Measurements from ENCODE around the gene RPL36AL. TPM values are rescaled to one million over a fixed set of nuclear protein-coding genes. Genes with fewer than 3 reads are reported as not detected.
"Not testable (repeated sequence)": the region's sequence is repeated elsewhere in the genome, so short reads cannot be mapped to it uniquely, and the experiment has no call there.

The RPL36AL gene
- total RNA-seq, 1 donor from 2014 or later: 112 TPM

GRCh38 chr14:49622022-49622607, 1.7 kb upstream of the RPL36AL start:
- DNase-seq (no peak), ATAC-seq (ENCODE audit: poor library complexity) (no peak)
- intact Hi-C loops (cut with DNase I): no loop called here

DNA sequence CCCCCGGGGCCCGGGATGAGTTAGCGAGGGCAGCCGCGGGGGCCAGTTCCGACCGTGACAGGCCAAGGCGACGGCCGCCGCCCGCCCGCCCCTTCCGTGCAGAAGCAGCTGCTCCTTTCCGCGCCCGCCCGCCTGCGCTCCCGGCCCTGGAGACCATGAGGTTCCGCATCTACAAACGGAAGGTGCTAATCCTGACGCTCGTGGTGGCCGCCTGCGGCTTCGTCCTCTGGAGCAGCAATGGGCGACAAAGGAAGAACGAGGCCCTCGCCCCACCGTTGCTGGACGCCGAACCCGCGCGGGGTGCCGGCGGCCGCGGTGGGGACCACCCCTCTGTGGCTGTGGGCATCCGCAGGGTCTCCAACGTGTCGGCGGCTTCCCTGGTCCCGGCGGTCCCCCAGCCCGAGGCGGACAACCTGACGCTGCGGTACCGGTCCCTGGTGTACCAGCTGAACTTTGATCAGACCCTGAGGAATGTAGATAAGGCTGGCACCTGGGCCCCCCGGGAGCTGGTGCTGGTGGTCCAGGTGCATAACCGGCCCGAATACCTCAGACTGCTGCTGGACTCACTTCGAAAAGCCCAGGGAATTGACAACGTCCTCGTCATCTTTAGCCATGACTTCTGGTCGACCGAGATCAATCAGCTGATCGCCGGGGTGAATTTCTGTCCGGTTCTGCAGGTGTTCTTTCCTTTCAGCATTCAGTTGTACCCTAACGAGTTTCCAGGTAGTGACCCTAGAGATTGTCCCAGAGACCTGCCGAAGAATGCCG, 872 bp upstream of the RPL36AL start:
- peak; percentile 73 for ATAC-seq (ENCODE audit: poor library complexity)
- DNase-seq: peak; percentile 89
- intact Hi-C loops (cut with DNase I): no loop called here

DNA sequence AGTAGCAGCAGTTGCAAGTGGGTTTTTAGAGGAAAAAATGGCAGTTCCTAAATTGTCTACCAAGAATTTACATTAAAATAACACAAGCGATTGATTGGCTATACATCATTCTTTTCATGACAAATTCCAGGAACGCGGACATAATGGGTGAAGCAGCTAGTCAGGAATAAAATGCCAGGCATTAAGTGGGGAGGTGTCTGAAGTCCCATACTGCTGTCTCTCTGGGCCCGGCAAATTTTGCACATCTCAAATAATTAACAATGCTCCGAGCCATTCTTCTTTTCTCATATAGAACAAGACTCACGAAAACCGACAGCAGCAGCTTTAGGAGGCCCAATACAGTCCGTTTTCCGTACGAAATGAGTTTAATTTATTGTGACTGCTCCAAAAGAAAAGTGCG, 696 bp downstream of the RPL36AL start:
- ATAC-seq (ENCODE audit: poor library complexity): no peak
- no peak for DNase-seq
- intact Hi-C loops (cut with DNase I): no loop called here

GRCh38 chr14:49619273-49619672, 1.2 kb downstream of the RPL36AL start:
- intact Hi-C loops (cut with DNase I); ATAC-seq (ENCODE audit: poor library complexity); DNase-seq: not testable (repeated sequence)

GRCh38 chr14:49617852-49618519, 2.4 kb downstream of the RPL36AL start:
- intact Hi-C loops (cut with DNase I): no loop called here
- no peak for ATAC-seq (ENCODE audit: poor library complexity)
- DNase-seq: no peak

GRCh38 chr14:49615776-49616175, 4.7 kb downstream of the RPL36AL start:
- intact Hi-C loops (cut with DNase I): no loop called here
- ATAC-seq (ENCODE audit: poor library complexity) (no peak), DNase-seq (no peak)

GRCh38 chr14:49614196-49614595, 6.2 kb downstream of the RPL36AL start:
- ATAC-seq (ENCODE audit: poor library complexity) (no peak), DNase-seq (no peak)
- intact Hi-C loops (cut with DNase I): no loop called here

GRCh38 chr14:49612671-49613070, 7.8 kb downstream of the RPL36AL start:
- intact Hi-C loops (cut with DNase I): no loop called here
- ATAC-seq (ENCODE audit: poor library complexity) (no peak), DNase-seq (peak; percentile 4)

GRCh38 chr14:49612251-49612650, 8.2 kb downstream of the RPL36AL start:
- ATAC-seq (ENCODE audit: poor library complexity): no peak
- DNase-seq: no peak
- intact Hi-C loops (cut with DNase I): no loop called here

DNA sequence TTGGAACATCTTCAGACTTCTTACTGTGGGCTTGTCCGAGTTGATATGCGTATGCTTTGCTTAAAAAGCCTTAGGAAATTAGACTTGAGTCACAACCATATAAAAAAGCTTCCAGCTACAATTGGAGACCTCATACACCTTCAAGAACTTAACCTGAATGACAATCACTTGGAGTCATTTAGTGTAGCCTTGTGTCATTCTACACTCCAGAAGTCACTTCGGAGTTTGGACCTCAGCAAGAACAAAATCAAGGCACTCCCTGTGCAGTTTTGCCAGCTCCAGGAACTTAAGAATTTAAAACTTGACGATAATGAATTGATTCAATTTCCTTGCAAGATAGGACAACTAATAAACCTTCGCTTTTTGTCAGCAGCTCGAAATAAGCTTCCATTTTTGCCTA, 12.8 kb downstream of the RPL36AL start:
- intact Hi-C loops (cut with DNase I): no loop called here

GRCh38 chr14:49598485-49599300, 21.7 kb downstream of the RPL36AL start, which contains the start of gene LRR1:
LRR1 (plus strand) TSS chr14:49598940; CDS start chr14:49599021, 81 bp downstream.
- ATAC-seq (ENCODE audit: poor library complexity) (peak; percentile 94), DNase-seq (peak; percentile 91)
- intact Hi-C loops (cut with DNase I): no loop called here

More for the DNA sequence above, 12.8 kb downstream of the RPL36AL start:
- ATAC-seq (ENCODE audit: poor library complexity) (no peak), DNase-seq (no peak)

GRCh38 chr14:49598189-49598484, 22.3 kb downstream of the RPL36AL start:
- ATAC-seq (ENCODE audit: poor library complexity) (peak; percentile 34), DNase-seq (no peak)
- intact Hi-C loops (cut with DNase I): no loop called here

- ATAC-seq (ENCODE audit: poor library complexity): peak; percentile 29
- intact Hi-C loops (cut with DNase I): no loop called here
- no peak for DNase-seq
These were observed 25.9 kb downstream of the RPL36AL start for GRCh38 chr14:49594347-49595091.

DNA sequence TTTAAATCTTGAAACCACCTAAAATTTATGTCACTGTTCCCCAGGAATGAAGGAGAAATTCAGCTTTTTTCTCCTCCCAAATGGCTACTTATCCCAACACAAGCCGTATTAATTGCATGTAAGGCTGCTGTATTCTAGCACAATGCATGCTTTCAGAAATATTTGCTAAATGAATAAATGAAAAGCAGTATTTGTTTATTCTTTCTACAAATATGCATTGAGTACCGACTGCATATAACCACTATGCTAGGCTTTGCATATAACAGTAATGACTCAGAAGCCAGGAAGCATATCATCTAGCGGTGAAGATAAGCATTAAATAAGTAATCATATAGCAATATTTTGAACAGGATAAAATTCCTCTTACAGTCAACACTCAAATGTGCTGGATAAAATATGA, 27.4 kb downstream of the RPL36AL start:
- intact Hi-C loops (cut with DNase I): no loop called here
- DNase-seq (no peak), ATAC-seq (ENCODE audit: poor library complexity) (no peak)

- DNase-seq (no peak), ATAC-seq (ENCODE audit: poor library complexity) (no peak)
- intact Hi-C loops (cut with DNase I): no loop called here
These were observed 31.0 kb downstream of the RPL36AL start for GRCh38 chr14:49589387-49589786.

- ATAC-seq (ENCODE audit: poor library complexity): peak; percentile 52
- peak; percentile 50 for DNase-seq
- intact Hi-C loops (cut with DNase I): no loop called here
These were observed 33.6 kb downstream of the RPL36AL start for GRCh38 chr14:49586673-49587460.

DNA sequence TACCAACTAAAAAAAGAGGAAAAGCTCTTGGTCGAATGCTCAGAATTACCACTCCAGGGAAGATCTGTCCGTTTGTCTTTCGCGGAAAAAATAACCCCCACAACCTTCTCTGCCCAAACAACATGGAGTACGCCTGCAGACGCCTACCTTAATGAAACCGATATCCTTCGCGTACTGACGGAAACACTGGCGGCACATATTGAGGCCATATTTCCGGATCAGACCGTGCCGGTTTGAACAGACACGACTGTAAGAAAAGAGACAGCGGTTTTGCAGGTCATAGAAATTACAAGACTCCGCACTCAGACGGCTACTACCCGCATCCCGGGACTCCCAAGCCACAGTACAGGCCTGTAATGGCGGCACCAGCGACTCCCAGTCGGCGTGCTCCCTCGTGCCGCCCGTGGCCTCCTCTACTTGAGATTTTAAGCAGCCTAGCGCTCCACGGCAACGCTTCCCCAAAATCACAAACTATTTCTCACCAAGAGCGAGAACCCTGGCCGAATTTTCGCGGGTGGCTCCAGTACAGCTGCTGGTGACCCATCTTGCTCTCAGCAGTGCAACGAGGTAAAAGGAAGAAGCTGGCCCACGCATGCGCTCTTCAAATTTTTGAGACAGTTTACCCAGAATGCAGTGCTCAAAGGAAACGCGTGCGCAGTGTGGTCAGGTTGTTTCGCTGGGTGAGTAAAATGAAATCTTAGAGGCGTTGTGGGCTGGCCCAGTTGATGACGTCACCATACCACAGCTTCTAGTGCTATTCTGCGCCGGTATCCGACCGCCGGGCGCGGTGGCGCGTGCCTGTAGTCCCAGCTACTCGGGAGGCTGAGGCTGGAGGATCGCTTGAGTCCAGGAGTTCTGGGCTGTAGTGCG, 34.4 kb downstream of the RPL36AL start, which contains the start of gene RPS29:
Gene RPS29, minus strand, starts transcription at position 578 of the 870 bp plus-strand sequence. Its CDS starts 34 bp downstream, at position 544.
- DNase-seq (peak; percentile 98), ATAC-seq (ENCODE audit: poor library complexity) (peak; percentile 97)
- intact Hi-C loops (cut with DNase I): no loop called here
